HG02642 (cell line): Measurements from ENCODE around the gene SH3RF1.
A peak's percentile ranks its signal among the peaks of the same experiment; 100 is the strongest.
"Not testable (repeated sequence)": the region's sequence is repeated elsewhere in the genome, so short reads cannot be mapped to it uniquely, and the experiment has no call there.

Experiments used
- ATAC-seq: cut with Tn5 transposase; IDR thresholded peaks from one replicate; pipeline ENCODE4 v1.9.1; 2021; ENCODE audit warnings: mild to moderate bottlenecking; ENCODE audit not compliant: unreplicated experiment, poor library complexity

SH3RF1 gene

DNA sequence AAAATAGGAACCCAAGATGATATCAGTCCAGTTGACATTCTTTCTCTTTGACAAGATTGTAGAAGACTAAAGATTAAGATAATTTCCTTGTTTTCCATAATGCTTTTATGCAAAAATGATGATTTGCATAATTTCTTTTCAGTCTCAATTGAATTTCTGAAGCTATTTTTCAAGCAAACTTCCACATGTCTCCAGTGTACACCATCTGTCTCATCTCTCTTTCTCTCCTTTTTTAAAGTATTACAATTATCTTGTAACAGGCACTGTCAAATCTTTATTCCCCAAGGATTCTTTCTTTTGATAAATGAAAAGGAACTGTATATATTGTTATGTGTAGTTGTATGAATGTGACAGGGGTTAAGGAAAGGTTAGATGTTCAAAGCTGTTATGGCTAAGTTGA, 7.9 kb upstream of the SH3RF1 start:
- no peak for ATAC-seq

DNA sequence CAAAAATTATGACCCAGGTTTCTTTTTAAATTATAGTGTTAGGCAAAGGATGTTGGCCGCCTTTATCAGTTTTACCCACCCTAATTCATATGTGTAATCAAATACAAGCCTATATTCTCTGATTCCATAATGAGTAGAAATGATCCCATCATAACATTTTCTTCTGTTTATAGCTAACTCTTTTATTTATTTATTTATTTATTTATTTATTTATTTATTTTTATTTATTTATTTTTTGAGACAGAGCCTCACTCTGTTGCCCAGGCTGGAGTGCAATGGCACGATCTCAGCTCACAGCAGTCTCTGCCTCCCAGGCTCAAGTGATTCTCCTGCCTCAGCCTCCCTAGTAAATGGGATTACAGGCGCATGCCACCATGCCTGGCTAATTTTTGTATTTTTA, 7.1 kb upstream of the SH3RF1 start:
- not testable (repeated sequence) for ATAC-seq

DNA sequence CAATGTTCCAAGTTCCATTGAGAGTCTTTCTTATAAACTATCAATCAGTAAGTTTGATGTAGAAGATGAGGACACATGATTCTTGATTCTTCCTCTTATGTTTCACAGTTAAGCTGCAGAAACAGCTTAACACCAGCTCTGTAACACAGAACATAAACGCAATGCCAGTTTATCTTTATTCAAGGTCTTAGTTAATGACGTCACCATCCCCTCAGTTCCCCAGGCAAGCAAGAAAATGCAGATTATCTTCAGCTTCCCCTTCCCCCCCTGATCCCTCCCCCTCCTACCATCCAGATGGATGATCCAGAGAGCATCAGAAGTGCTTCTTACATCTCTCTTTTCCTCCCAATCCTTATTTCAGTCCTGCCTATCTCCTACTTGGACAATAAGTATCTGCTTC, 4.4 kb upstream of the SH3RF1 start:
- no peak for ATAC-seq

DNA sequence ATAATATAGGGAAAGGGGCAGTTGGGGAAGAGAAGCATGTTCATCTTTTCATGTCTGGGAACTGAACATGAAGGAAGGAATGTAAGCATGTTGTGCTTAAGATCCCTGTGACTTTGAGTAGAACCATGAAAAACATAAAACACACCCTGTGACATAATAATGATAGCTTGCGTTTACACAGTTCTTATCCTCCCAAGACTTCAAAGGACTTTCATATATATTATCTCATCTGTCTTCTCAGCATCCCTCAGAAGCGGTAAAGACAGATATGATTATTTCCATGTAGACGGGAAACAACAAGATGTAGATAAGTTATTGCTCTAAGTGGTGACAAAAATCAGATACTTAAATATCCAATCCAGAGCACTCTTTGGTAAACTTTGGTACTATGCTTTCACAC, 3.3 kb upstream of the SH3RF1 start:
- no peak for ATAC-seq

DNA sequence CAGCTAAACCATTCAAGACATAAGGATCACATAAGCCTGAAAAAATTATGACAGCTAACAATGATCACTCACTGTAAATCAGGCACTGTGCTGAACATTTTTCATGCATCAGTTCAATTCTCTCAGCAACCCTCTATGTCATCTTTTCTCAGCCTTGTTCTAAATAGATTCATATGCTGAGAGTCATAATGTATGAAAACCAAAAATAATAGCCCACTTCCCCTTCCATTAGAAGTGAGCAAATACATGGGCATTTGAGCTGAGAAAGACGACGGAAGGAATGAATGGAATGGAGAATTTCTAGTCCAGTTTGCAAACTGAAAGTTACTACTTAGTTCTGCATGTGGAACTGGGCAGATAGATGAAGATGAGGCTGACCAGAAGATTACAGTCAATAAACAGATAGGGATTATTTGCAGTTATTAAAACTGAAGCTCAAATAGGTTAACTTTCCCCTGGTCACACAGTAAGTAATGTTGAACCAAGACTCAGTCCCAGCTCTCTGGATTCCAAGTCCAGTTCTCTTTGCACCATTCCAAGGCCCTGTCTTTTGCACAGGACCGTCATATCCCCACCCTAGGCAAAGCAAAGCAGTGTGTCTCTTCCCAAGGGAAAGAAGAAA, 1.6 kb upstream of the SH3RF1 start:
- ATAC-seq = no peak

DNA sequence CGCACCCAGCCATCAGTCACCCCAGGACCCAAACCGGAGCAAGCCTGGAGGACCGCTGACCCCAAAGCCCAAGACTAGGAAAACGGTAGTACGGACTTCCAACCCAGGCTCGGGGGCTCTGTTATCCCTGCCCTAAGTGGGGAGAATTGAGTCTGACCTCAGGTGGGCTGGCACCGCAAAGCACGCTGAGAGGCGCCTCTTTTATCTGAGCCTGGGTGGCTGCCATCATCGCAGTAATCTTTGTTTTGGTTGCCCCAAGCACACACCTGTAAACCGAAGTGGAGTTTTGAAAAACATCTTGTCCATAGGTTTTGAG, 894 bp upstream of the SH3RF1 start:
- no peak for ATAC-seq

DNA sequence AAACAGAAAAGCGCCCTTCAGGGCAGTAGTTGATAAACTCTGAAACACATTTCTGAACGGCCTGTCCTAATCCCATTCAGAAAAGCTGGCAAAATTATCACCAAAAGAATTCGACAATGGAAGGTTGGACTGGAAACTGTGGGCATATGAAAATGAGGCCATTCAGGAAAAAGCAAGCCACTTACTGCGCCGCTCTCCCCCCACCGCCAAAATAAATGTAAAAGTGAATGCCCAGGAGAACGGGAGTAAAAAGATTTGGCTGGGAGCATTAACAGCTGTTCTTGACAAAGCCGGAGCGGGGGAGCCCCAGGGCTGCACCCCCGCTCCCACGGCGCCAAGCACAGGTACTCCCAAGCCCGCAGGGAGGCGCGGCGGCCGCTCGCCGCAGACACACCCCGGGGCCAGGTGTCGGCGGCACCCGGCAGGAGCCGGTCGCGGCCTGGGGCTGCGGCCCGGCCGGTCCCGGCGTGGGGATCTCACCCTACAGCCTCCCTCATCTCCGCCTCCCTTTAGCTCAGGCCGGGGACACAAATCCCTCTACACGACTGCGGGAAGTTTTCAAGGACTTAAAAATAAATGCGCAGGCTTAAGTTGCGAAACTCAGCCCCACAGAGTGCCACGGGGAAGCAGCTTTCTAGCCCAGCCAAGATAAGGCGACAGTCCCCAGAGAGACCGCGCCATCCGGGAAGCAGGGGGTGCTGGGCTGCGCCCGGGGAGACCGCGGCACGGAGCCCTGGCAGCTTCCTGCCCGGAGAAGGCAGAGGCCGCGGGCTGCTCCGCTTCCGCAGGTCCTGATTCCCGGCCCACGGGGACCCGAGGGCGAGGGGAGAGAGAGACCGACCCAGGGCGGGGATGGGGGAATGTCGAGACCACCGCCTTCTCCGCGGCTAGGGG, 593 bp downstream of the SH3RF1 start:
- peak; percentile 58 for ATAC-seq

DNA sequence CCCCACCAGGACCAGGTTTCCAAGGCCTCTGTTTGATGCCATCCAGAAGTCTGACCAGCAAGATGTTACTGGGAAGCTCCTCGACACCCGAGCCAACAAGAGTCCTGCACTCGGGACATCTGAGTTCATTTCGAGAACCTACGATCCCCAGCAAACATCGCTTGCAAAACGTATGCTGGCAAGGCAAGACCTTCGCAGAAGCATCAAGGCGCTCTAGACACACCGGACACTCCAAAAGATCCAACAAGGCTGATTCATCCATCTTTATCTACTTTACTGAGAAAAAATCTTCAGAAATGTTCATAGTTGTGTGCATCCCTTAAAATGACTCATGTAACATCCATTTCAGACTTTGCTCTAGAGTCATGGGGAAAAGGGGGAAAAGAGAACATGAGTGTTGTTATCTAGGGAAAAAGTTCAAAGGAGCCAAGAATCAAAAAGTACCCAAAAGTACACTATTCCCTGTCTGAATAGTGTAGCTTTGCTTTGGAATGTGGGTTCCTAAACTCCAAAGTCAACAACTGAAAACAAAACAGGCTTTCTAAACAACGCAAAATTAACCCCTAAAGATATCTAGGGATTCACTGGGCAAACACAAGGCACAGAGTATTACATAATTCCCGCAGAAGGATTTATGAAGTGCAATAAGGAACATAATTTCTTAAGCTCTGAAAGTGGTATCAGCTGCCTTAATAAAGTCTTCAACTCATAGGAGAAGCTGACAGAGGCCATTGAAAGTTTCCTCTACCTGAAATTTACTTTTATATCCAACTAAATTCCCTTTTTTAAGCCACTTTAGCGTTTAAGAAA, 1.6 kb downstream of the SH3RF1 start:
- no peak for ATAC-seq

DNA sequence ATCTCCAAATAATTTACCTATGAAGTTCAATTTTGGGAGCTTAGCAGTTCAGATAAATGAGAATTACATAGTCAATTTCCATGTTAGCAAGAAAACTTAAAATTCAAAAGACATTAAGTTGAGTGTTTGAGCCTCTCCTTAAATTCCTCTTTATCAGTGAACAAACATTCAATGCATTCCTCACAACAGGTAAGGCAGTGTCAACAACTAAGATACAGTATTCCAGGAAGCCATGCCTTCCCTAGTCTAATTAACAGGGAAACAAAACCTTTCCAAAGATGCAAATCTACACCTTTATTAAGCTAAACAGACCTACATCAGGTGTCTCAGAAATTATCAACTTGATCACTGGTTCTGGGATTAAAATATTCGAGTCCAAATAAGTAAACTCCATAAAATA, 3.7 kb downstream of the SH3RF1 start:
- ATAC-seq = no peak

DNA sequence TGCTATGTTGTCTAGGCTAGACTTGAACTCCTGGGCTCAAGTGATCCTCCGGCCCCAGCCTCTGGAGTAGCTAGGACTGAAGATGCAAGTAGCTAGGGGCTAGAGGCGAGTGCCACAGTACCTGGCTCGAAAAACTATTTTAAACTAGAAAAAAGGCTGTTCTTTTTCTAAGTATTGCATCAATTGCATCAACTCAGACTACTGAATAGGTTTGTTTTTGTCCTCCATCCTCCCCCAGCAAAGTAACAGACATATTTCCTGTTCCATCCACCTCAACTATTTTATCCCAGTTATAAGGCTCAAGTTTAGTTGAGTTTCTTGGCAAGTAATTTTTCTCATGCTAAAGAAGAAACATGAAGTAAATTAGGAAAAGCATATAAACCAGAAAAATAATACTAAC, 4.1 kb downstream of the SH3RF1 start:
- no peak for ATAC-seq

DNA sequence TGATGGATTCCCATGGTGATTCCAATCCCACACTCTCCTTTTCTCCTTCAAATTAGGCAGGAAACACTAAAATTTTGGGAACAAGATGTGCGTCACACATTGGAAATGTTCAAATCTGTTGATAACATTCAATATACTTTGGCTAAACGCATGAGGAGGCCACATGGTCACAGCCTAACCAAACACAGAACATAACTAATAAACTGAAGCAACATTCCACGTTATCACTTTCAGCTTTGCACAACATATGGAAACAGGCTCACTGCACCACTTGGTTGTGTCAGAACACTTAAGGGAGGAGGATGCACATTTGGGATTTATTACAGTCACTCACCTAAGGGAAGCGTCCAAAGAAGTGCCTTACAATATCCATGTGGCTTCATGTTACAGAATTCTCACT, 4.7 kb downstream of the SH3RF1 start:
- no peak for ATAC-seq

DNA sequence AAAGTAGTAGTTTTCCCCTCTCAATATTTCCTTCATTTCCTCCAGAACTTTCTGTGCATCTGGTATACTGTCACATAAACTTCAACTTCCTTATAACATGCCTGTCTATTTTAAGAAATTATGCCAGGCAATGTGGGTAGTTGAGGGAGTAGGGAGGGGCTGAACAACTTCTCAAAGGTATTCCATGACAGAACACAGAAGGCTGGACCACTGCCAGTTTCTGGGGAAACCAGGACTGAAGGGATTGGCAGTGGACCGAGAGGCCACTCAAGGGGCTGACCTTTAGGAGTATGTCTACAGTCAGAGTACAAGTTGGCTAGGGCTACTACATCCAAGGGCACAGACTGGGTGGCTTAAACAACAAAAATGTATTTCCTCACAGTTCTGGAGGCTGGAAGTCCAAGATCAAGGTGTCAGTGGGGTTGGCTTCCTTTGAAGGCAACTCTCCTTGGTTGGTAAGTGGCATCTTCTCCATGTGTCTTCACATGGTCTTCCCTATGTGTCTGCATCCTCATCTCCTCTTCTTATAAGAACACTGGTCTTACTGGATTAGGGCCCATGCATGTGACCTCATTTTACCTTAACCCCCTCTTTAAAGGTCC, 6.9 kb downstream of the SH3RF1 start:
- no peak for ATAC-seq

DNA sequence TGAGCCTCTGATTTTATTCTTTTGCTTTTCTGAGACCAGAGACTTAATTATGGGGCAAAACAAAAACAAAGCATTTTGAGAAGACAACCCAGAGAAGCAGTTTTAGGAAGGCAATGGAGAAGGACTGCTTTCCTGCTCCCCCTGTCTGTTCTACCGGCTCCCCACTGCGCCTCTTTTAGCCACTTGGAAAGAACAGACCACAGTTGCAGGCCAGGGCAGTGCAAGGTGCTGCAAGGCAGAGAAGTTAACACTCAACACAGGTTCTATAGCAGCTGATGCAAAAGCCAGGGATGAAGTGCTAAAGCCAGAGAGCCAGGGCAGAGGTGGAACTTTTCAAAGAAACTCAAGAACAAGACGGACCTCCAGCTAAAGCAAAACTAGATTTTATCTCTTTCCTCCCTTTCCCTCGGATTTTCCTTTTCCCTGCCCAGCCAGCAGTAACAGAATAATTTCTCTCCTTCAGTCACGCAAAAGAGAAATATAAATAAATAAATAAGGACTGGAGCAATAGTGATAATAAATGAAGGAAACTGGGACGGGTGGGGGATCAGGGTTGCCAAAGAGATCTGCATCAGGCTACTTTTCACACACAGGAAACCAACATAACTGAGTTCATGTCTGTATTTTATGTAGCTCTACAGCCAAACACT, 10.4 kb downstream of the SH3RF1 start:
- no peak for ATAC-seq

DNA sequence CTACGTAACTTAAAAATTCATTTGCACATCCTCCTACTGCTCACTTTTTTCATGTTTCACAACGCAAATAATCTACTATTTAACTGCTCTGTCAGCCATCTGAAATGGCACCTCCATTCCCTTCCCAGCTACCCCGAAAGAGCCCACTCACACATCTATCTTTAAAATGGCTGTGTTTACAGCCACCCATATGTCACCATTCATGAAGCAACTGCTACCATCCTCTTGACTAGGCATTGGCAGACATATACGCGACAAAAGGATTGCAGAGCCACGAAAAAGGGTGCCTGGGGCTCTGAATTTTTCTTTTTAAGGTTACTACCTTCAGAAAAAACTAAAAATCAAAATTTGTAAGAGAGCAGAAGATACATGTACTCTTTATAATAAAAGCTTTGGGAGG, 11.5 kb downstream of the SH3RF1 start:
- ATAC-seq = no peak

DNA sequence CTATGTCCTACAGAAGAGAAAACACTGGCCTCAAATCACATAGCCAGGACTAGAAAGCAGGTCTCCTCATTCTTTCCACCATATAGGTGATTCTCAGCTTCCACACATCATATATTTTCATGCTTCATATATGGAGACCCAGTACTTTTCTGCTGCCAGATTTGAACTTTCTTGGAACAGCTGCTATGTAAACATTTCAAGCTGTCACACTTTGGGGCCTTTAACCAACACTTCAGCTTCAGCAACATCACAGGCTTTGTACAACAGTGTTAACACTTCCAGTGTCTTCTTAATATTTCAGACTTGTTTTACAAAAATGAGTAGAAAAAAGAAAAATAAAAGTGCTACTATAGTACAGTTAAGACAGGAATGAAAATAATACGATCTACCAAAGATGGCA, 12.6 kb downstream of the SH3RF1 start:
- ATAC-seq = no peak

DNA sequence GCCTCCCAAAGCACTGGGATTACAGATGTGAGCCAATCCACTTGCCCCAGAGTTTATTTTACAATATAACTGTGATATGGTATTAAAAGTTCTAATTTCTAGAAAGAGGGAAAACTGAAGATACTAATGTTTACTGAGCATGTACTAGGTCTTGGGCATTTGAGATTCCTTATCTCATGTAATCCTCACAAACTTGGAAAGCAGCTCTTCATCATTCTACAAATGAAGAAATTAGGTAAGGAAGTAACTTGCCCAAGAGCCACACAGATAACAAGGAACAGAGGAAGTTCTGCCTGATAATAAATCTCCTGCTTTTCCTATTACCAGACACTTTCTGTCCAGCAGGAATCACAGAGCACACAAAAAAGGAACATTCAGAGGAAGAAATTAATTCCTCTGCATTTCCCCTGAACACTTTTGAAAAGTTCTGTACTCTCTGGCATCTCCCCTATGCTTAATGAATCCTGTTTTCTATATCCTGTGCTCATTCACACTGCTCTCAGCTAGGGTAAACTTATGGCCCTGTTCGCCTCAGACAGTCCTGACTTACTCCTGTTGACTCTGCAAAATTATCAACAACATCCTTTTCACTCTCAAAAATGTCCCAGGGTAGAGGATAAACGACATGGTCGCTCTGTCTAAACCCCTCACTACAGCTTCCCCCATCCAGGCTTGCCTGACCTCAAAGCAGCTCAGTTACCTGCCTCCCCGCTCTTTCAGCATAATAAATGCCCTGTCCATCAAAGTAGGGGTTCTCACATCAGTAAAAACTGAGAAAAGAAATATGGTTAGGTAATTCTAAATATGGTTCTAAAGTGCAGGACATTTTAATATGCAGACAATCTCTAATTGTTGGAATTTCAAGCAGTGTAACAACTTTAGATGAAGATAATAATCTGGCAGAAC, 13.6 kb downstream of the SH3RF1 start:
- no peak for ATAC-seq

DNA sequence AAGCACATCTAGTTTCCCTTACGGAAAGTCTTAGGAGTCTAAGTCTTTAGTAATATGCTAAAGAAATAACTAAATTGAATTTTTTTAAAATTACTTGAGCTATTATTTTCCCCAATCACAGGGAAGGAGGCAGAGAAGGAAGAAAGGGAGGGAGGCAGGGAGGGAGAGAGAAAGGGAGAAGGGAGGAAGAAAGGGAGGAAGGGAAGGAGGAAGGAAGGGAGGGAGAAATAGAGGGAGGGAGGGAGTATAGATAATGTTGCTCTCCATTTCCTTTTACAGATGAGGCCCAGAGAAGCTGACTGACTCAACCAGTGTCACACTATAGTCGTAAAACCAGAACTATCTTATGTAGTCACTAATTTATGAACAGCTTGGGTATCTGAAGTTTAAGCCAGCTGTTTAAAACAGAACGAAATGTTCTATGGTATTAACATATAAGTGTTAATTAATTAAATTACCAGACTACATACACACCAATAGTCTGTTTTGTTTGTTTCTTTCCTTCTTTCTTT, 14.6 kb downstream of the SH3RF1 start:
- ATAC-seq = no peak

DNA sequence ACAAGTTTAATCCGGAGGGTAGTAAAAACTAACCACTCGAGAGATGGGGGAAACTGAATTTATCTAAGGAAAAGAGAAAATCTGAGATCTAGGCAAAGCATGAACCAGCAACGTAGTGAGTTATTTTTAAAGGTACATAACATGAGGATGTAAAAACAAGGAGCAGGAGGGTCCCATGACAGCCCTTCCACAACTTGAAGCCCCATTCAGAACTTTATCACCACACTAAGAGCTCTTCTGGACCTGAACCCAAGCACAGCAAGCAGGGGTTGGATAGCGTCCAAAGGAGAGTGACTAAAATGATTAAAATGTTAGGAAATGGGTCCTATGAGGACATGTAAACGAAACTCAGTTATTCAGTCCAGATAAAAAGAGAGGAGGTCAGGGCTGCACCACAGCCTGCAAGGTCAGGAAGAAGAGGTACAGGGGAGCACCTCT, 16.2 kb downstream of the SH3RF1 start:
- ATAC-seq = no peak

DNA sequence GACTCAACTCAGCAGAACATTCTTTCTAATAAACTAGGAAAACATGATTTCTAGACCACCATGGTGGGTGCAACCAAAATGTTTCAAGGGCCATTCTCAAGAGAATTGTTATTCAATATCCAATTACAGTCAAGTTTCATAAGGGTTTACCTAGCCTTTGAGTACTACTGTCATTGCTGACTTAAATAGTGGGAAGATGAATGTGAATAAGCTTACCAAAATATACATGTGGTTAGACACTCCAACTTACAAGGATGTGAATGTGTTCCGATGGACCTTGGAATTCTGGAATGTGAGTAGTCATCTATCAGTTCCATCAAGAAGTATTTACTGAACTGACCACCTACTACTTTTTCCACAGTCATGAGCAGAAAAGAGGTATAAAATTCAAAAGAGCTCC, 16.9 kb downstream of the SH3RF1 start:
- no peak for ATAC-seq
